ENCODE measurements around the gene KL.

KL gene

GRCh38 chr13:33087790-33088189 is 71.6 kb downstream of the KL start:
- DNase-seq: no peak

GRCh38 chr13:33089311-33089710 is 73.1 kb downstream of the KL start:
- DNase-seq: no peak

- no peak for DNase-seq
Measured at GRCh38 chr13:33090755-33091414, 74.7 kb downstream of the KL start.

- DNase-seq: no peak
Measured at GRCh38 chr13:33091415-33091774, 75.2 kb downstream of the KL start.

- DNase-seq: no peak
Measured at GRCh38 chr13:33092073-33092987, 76.1 kb downstream of the KL start.

GRCh38 chr13:33096886-33097605 is 80.8 kb downstream of the KL start:
- DNase-seq: no peak

- no peak for DNase-seq
Measured at GRCh38 chr13:33099860-33100259, 83.6 kb downstream of the KL start.

- DNase-seq: no peak
Measured at GRCh38 chr13:33100886-33101285, 84.7 kb downstream of the KL start.

- DNase-seq: no peak
Measured at GRCh38 chr13:33101835-33102234, 85.6 kb downstream of the KL start.

- DNase-seq: no peak
Measured at GRCh38 chr13:33103457-33103856, 87.2 kb downstream of the KL start.

GRCh38 chr13:33105387-33106005 is 89.3 kb downstream of the KL start:
- no peak for DNase-seq

GRCh38 chr13:33106656-33107360 is 90.6 kb downstream of the KL start:
- DNase-seq: no peak

GRCh38 chr13:33107361-33107760 is 91.1 kb downstream of the KL start:
- peak in 1 of 2 experiments; percentile 12 for DNase-seq

- DNase-seq: no peak
Measured at GRCh38 chr13:33108620-33109019, 92.4 kb downstream of the KL start.

- no peak for DNase-seq
Measured at GRCh38 chr13:33109271-33109697, 93.1 kb downstream of the KL start.

GRCh38 chr13:33109801-33110200 is 93.6 kb downstream of the KL start:
- no peak for DNase-seq

- no peak for DNase-seq
Measured at GRCh38 chr13:33110386-33110712, 94.1 kb downstream of the KL start.

GRCh38 chr13:33110713-33111413 is 94.6 kb downstream of the KL start:
- DNase-seq: no peak

GRCh38 chr13:33111414-33112110 is 95.3 kb downstream of the KL start:
- DNase-seq: no peak

GRCh38 chr13:33112766-33113165 is 96.5 kb downstream of the KL start:
- no peak for DNase-seq

GRCh38 chr13:33114146-33114545 is 97.9 kb downstream of the KL start:
- DNase-seq: no peak
